ENCODE data around the gene BOD1.
A peak's percentile ranks its signal among the peaks of the same experiment; 100 is the strongest.

Gene BOD1

GRCh38 chr5:173624282-173624681 lies 7.8 kb upstream of the BOD1 start:
- H3K27me3 ChIP-seq (ENCODE audit: insufficient read depth, insufficient read length) = no peaks in the 10 kb centered on the region
- no peaks in the 10 kb centered on the region for H3K36me3 ChIP-seq (ENCODE audit: insufficient read depth, insufficient read length, low read length)
- no peak overlapping the region for H3K9ac ChIP-seq (ENCODE audit: insufficient read length, low read depth)
- no peaks in the 10 kb centered on the region for H3K9me3 ChIP-seq (ENCODE audit: insufficient read depth, low read length)
- no peak overlapping the region for H3K4me3 ChIP-seq (ENCODE audit: insufficient read length, low read depth)
- no peaks in the 10 kb centered on the region for H3K4me1 ChIP-seq (ENCODE audit: insufficient read depth, insufficient read length)
- no peak for DNase-seq (ENCODE audit: low read depth, low spot score)
- TF ChIP-seq ZNF274 (IDR thresholded peaks at IDR 0.05; ENCODE audit: low read depth, low read length) = no peak
- no peak for TF ChIP-seq YY1 (IDR thresholded peaks at IDR 0.05; ENCODE audit: insufficient read depth, insufficient read length)
- no peak for TF ChIP-seq SUZ12 (IDR thresholded peaks at IDR 0.05; ENCODE audit: extremely low read depth, insufficient read depth, insufficient read length)

GRCh38 chr5:173623789-173624188 lies 7.3 kb upstream of the BOD1 start:
- TF ChIP-seq SUZ12 (IDR thresholded peaks at IDR 0.05; ENCODE audit: extremely low read depth, insufficient read depth, insufficient read length) = no peak
- TF ChIP-seq YY1 (IDR thresholded peaks at IDR 0.05; ENCODE audit: insufficient read depth, insufficient read length) = no peak
- no peak for TF ChIP-seq ZNF274 (IDR thresholded peaks at IDR 0.05; ENCODE audit: low read depth, low read length)
- Histone ChIP-seq H3K4me1 (ENCODE audit: insufficient read depth, insufficient read length) (no peaks in the 10 kb centered on the region), H3K9ac (ENCODE audit: insufficient read length, low read depth) (no peak overlapping the region), H3K27me3 (ENCODE audit: insufficient read depth, insufficient read length) (no peaks in the 10 kb centered on the region), H3K36me3 (ENCODE audit: insufficient read depth, insufficient read length, low read length) (no peaks in the 10 kb centered on the region), H3K9me3 (ENCODE audit: insufficient read depth, low read length) (no peaks in the 10 kb centered on the region), H3K4me3 (ENCODE audit: insufficient read length, low read depth) (no peak overlapping the region)
- no peak for DNase-seq (ENCODE audit: low read depth, low spot score)

- no peaks in the 10 kb centered on the region for H3K9me3 ChIP-seq (ENCODE audit: insufficient read depth, low read length)
- H3K9ac ChIP-seq (ENCODE audit: insufficient read length, low read depth) = no peak overlapping the region
- no peaks in the 10 kb centered on the region for H3K4me1 ChIP-seq (ENCODE audit: insufficient read depth, insufficient read length)
- no peaks in the 10 kb centered on the region for H3K36me3 ChIP-seq (ENCODE audit: insufficient read depth, insufficient read length, low read length)
- TF ChIP-seq YY1 (IDR thresholded peaks at IDR 0.05; ENCODE audit: insufficient read depth, insufficient read length) (no peak), ZNF274 (IDR thresholded peaks at IDR 0.05; ENCODE audit: low read depth, low read length) (no peak), SUZ12 (IDR thresholded peaks at IDR 0.05; ENCODE audit: extremely low read depth, insufficient read depth, insufficient read length) (no peak)
- no peak for DNase-seq (ENCODE audit: low read depth, low spot score)
- no peak overlapping the region for H3K4me3 ChIP-seq (ENCODE audit: insufficient read length, low read depth)
- H3K27me3 ChIP-seq (ENCODE audit: insufficient read depth, insufficient read length) = no peaks in the 10 kb centered on the region
Measured at GRCh38 chr5:173623296-173623771, 6.9 kb upstream of the BOD1 start.

GRCh38 chr5:173622183-173623047 lies 6.0 kb upstream of the BOD1 start:
- Histone ChIP-seq H3K9ac (ENCODE audit: insufficient read length, low read depth) (no peak overlapping the region), H3K27me3 (ENCODE audit: insufficient read depth, insufficient read length) (no peaks in the 10 kb centered on the region), H3K9me3 (ENCODE audit: insufficient read depth, low read length) (no peaks in the 10 kb centered on the region), H3K4me3 (ENCODE audit: insufficient read length, low read depth) (no peak overlapping the region), H3K4me1 (ENCODE audit: insufficient read depth, insufficient read length) (no peaks in the 10 kb centered on the region), H3K36me3 (ENCODE audit: insufficient read depth, insufficient read length, low read length) (no peaks in the 10 kb centered on the region)
- TF ChIP-seq YY1 (IDR thresholded peaks at IDR 0.05; ENCODE audit: insufficient read depth, insufficient read length) = no peak
- no peak for TF ChIP-seq ZNF274 (IDR thresholded peaks at IDR 0.05; ENCODE audit: low read depth, low read length)
- TF ChIP-seq SUZ12 (IDR thresholded peaks at IDR 0.05; ENCODE audit: extremely low read depth, insufficient read depth, insufficient read length) = no peak
- no peak for DNase-seq (ENCODE audit: low read depth, low spot score)

- TF ChIP-seq SUZ12 (IDR thresholded peaks at IDR 0.05; ENCODE audit: extremely low read depth, insufficient read depth, insufficient read length) = no peak
- TF ChIP-seq YY1 (IDR thresholded peaks at IDR 0.05; ENCODE audit: insufficient read depth, insufficient read length) = no peak
- TF ChIP-seq ZNF274 (IDR thresholded peaks at IDR 0.05; ENCODE audit: low read depth, low read length) = no peak
- H3K36me3 ChIP-seq (ENCODE audit: insufficient read depth, insufficient read length, low read length) = no peaks in the 10 kb centered on the region
- H3K9me3 ChIP-seq (ENCODE audit: insufficient read depth, low read length) = no peaks in the 10 kb centered on the region
- H3K4me3 ChIP-seq (ENCODE audit: insufficient read length, low read depth) = no peak overlapping the region
- DNase-seq (ENCODE audit: low read depth, low spot score) = no peak
- no peaks in the 10 kb centered on the region for H3K27me3 ChIP-seq (ENCODE audit: insufficient read depth, insufficient read length)
- no peak overlapping the region for H3K9ac ChIP-seq (ENCODE audit: insufficient read length, low read depth)
- H3K4me1 ChIP-seq (ENCODE audit: insufficient read depth, insufficient read length) = no peaks in the 10 kb centered on the region
Measured at GRCh38 chr5:173620784-173621183, 4.3 kb upstream of the BOD1 start.

- Histone ChIP-seq H3K9ac (ENCODE audit: insufficient read length, low read depth) (no peak overlapping the region), H3K36me3 (ENCODE audit: insufficient read depth, insufficient read length, low read length) (peaks cover 6% of the 10 kb centered on the region), H3K27me3 (ENCODE audit: insufficient read depth, insufficient read length) (no peaks in the 10 kb centered on the region), H3K4me3 (ENCODE audit: insufficient read length, low read depth) (no peak overlapping the region), H3K9me3 (ENCODE audit: insufficient read depth, low read length) (no peaks in the 10 kb centered on the region), H3K4me1 (ENCODE audit: insufficient read depth, insufficient read length) (no peaks in the 10 kb centered on the region)
- DNase-seq (ENCODE audit: low read depth, low spot score) = peak; percentile 32
- TF ChIP-seq ZNF274 (IDR thresholded peaks at IDR 0.05; ENCODE audit: low read depth, low read length) = no peak
- no peak for TF ChIP-seq SUZ12 (IDR thresholded peaks at IDR 0.05; ENCODE audit: extremely low read depth, insufficient read depth, insufficient read length)
- TF ChIP-seq YY1 (IDR thresholded peaks at IDR 0.05; ENCODE audit: insufficient read depth, insufficient read length) = no peak
Measured at GRCh38 chr5:173618927-173619519, 2.6 kb upstream of the BOD1 start.

GRCh38 chr5:173615884-173616576 lies 420 bp downstream of the BOD1 start:
- no peaks in the 10 kb centered on the region for H3K27me3 ChIP-seq (ENCODE audit: insufficient read depth, insufficient read length)
- H3K4me1 ChIP-seq (ENCODE audit: insufficient read depth, insufficient read length) = peaks cover 2% of the 10 kb centered on the region
- peak overlapping the region; percentile 75 for H3K4me3 ChIP-seq (ENCODE audit: insufficient read length, low read depth)
- peak; percentile 47 for DNase-seq (ENCODE audit: low read depth, low spot score)
- H3K9ac ChIP-seq (ENCODE audit: insufficient read length, low read depth) = peak overlapping the region; percentile 86
- H3K9me3 ChIP-seq (ENCODE audit: insufficient read depth, low read length) = no peaks in the 10 kb centered on the region
- H3K36me3 ChIP-seq (ENCODE audit: insufficient read depth, insufficient read length, low read length) = peaks cover 35% of the 10 kb centered on the region
- TF ChIP-seq SUZ12 (IDR thresholded peaks at IDR 0.05; ENCODE audit: extremely low read depth, insufficient read depth, insufficient read length) (no peak), ZNF274 (IDR thresholded peaks at IDR 0.05; ENCODE audit: low read depth, low read length) (no peak), YY1 (IDR thresholded peaks at IDR 0.05; ENCODE audit: insufficient read depth, insufficient read length) (no peak)
